ENCODE data around the gene CSTF2T. TPM values are rescaled to one million over a fixed set of nuclear protein-coding genes. Genes with fewer than 3 reads are reported as not detected.

Gene CSTF2T
- total and polyA plus RNA-seq, 5 donors from 2014 or later, result 14.3 to 30.2 (median 16.4) TPM

GRCh38 chr10:51683031-51683691 lies 16.2 kb downstream of the CSTF2T start:
- no peaks in the 10 kb centered on the region for H3K4me1 ChIP-seq (ENCODE audit: control insufficient read depth, insufficient read depth, low read length, poor library complexity, severe bottlenecking)
- H3K4me3 ChIP-seq (ENCODE audit: low read depth, low read length), result no peak overlapping the region
- Mint-ChIP-seq H3K27ac (no peak overlapping the region), H3K27me3 (peaks cover 19% of the 10 kb centered on the region), H3K4me3 (no peak overlapping the region), H3K36me3 (no peaks in the 10 kb centered on the region), H3K9me3 (peaks cover 0 to 1% (median 0%) of the 10 kb centered on the region in 7 donors), H3K4me1 (no peaks in the 10 kb centered on the region)
- no peak overlapping the region for H3K27ac ChIP-seq (ENCODE audit: insufficient read depth, low read length, poor library complexity, severe bottlenecking)
- peaks cover 10% of the 10 kb centered on the region for H3K27me3 ChIP-seq (ENCODE audit: control insufficient read depth, insufficient read depth, low read length)
- ATAC-seq (ENCODE audit: low read depth in 2 of 2) (no peak), DNase-seq (no peak)
- H3K36me3 ChIP-seq (ENCODE audit: control insufficient read depth, insufficient read depth, low read length), result no peaks in the 10 kb centered on the region
- H3K9me3 ChIP-seq (ENCODE audit: control insufficient read depth in 2 of 2, low read length in 2 of 2), result no peaks in the 10 kb centered on the region

GRCh38 chr10:51679841-51680240 lies 19.6 kb downstream of the CSTF2T start:
- DNase-seq (no peak), ATAC-seq (ENCODE audit: low read depth in 2 of 2) (no peak)
- Histone ChIP-seq H3K4me3 (ENCODE audit: low read depth, low read length) (no peak overlapping the region), H3K4me1 (ENCODE audit: control insufficient read depth, insufficient read depth, low read length, poor library complexity, severe bottlenecking) (no peaks in the 10 kb centered on the region), H3K27ac (ENCODE audit: insufficient read depth, low read length, poor library complexity, severe bottlenecking) (no peak overlapping the region), H3K27me3 (ENCODE audit: control insufficient read depth, insufficient read depth, low read length) (peaks cover 12% of the 10 kb centered on the region), H3K9me3 (ENCODE audit: control insufficient read depth in 2 of 2, low read length in 2 of 2) (no peaks in the 10 kb centered on the region), H3K36me3 (ENCODE audit: control insufficient read depth, insufficient read depth, low read length) (no peaks in the 10 kb centered on the region)
- Mint-ChIP-seq H3K4me3 (no peak overlapping the region), H3K36me3 (no peaks in the 10 kb centered on the region), H3K4me1 (no peaks in the 10 kb centered on the region), H3K27ac (no peak overlapping the region), H3K9me3 (peaks cover 0 to 1% (median 0%) of the 10 kb centered on the region in 7 donors), H3K27me3 (peaks cover 19% of the 10 kb centered on the region)

GRCh38 chr10:51675088-51675487 lies 24.3 kb downstream of the CSTF2T start:
- H3K27ac ChIP-seq (ENCODE audit: insufficient read depth, low read length, poor library complexity, severe bottlenecking), result no peak overlapping the region
- Mint-ChIP-seq H3K27me3 (peaks cover 13% of the 10 kb centered on the region), H3K27ac (no peak overlapping the region), H3K4me1 (no peaks in the 10 kb centered on the region), H3K4me3 (no peak overlapping the region), H3K36me3 (no peaks in the 10 kb centered on the region), H3K9me3 (peaks cover 0 to 2% (median 0%) of the 10 kb centered on the region in 7 donors)
- H3K9me3 ChIP-seq (ENCODE audit: control insufficient read depth in 2 of 2, low read length in 2 of 2), result no peaks in the 10 kb centered on the region
- no peaks in the 10 kb centered on the region for H3K4me1 ChIP-seq (ENCODE audit: control insufficient read depth, insufficient read depth, low read length, poor library complexity, severe bottlenecking)
- H3K4me3 ChIP-seq (ENCODE audit: low read depth, low read length), result no peak overlapping the region
- peaks cover 7% of the 10 kb centered on the region for H3K27me3 ChIP-seq (ENCODE audit: control insufficient read depth, insufficient read depth, low read length)
- H3K36me3 ChIP-seq (ENCODE audit: control insufficient read depth, insufficient read depth, low read length), result no peaks in the 10 kb centered on the region
- no peak for ATAC-seq (ENCODE audit: low read depth in 2 of 2)
- DNase-seq, result no peak

GRCh38 chr10:51672039-51672535 lies 27.3 kb downstream of the CSTF2T start:
- Mint-ChIP-seq H3K4me1 (no peaks in the 10 kb centered on the region), H3K9me3 (peaks cover 0 to 2% (median 0%) of the 10 kb centered on the region in 7 donors), H3K36me3 (no peaks in the 10 kb centered on the region), H3K4me3 (no peak overlapping the region), H3K27me3 (peaks cover 8% of the 10 kb centered on the region), H3K27ac (no peak overlapping the region)
- DNase-seq (no peak), ATAC-seq (ENCODE audit: low read depth in 2 of 2) (no peak)
- Histone ChIP-seq H3K9me3 (ENCODE audit: control insufficient read depth in 2 of 2, low read length in 2 of 2) (no peaks in the 10 kb centered on the region), H3K36me3 (ENCODE audit: control insufficient read depth, insufficient read depth, low read length) (no peaks in the 10 kb centered on the region), H3K27ac (ENCODE audit: insufficient read depth, low read length, poor library complexity, severe bottlenecking) (no peak overlapping the region), H3K27me3 (ENCODE audit: control insufficient read depth, insufficient read depth, low read length) (no peaks in the 10 kb centered on the region), H3K4me3 (ENCODE audit: low read depth, low read length) (no peak overlapping the region), H3K4me1 (ENCODE audit: control insufficient read depth, insufficient read depth, low read length, poor library complexity, severe bottlenecking) (no peaks in the 10 kb centered on the region)

GRCh38 chr10:51669041-51669440 lies 30.4 kb downstream of the CSTF2T start:
- no peaks in the 10 kb centered on the region for H3K36me3 Mint-ChIP-seq
- Histone ChIP-seq H3K4me1 (ENCODE audit: control insufficient read depth, insufficient read depth, low read length, poor library complexity, severe bottlenecking) (no peaks in the 10 kb centered on the region), H3K27ac (ENCODE audit: insufficient read depth, low read length, poor library complexity, severe bottlenecking) (no peak overlapping the region), H3K9me3 (ENCODE audit: control insufficient read depth in 2 of 2, low read length in 2 of 2) (no peaks in the 10 kb centered on the region), H3K27me3 (ENCODE audit: control insufficient read depth, insufficient read depth, low read length) (no peaks in the 10 kb centered on the region), H3K4me3 (ENCODE audit: low read depth, low read length) (no peak overlapping the region), H3K36me3 (ENCODE audit: control insufficient read depth, insufficient read depth, low read length) (no peaks in the 10 kb centered on the region)
- peaks cover 0 to 2% (median 0%) of the 10 kb centered on the region in 7 donors for H3K9me3 Mint-ChIP-seq
- H3K4me1 Mint-ChIP-seq, result no peaks in the 10 kb centered on the region
- peaks cover 16% of the 10 kb centered on the region for H3K27me3 Mint-ChIP-seq
- H3K27ac Mint-ChIP-seq, result no peak overlapping the region
- DNase-seq (no peak), ATAC-seq (ENCODE audit: low read depth in 2 of 2) (no peak)
- H3K4me3 Mint-ChIP-seq, result no peak overlapping the region

GRCh38 chr10:51668336-51668689 lies 31.1 kb downstream of the CSTF2T start:
- Histone ChIP-seq H3K9me3 (ENCODE audit: control insufficient read depth in 2 of 2, low read length in 2 of 2) (no peaks in the 10 kb centered on the region), H3K27ac (ENCODE audit: insufficient read depth, low read length, poor library complexity, severe bottlenecking) (no peak overlapping the region), H3K27me3 (ENCODE audit: control insufficient read depth, insufficient read depth, low read length) (no peaks in the 10 kb centered on the region), H3K4me1 (ENCODE audit: control insufficient read depth, insufficient read depth, low read length, poor library complexity, severe bottlenecking) (no peaks in the 10 kb centered on the region), H3K4me3 (ENCODE audit: low read depth, low read length) (no peak overlapping the region), H3K36me3 (ENCODE audit: control insufficient read depth, insufficient read depth, low read length) (no peaks in the 10 kb centered on the region)
- no peak overlapping the region for H3K4me3 Mint-ChIP-seq
- H3K9me3 Mint-ChIP-seq, result peaks cover 0 to 2% (median 0%) of the 10 kb centered on the region in 7 donors
- H3K36me3 Mint-ChIP-seq, result no peaks in the 10 kb centered on the region
- DNase-seq, result no peak
- no peaks in the 10 kb centered on the region for H3K4me1 Mint-ChIP-seq
- H3K27me3 Mint-ChIP-seq, result peaks cover 14% of the 10 kb centered on the region
- ATAC-seq (ENCODE audit: low read depth in 2 of 2), result no peak
- no peak overlapping the region for H3K27ac Mint-ChIP-seq

- Histone ChIP-seq H3K4me3 (ENCODE audit: low read depth, low read length) (no peak overlapping the region), H3K4me1 (ENCODE audit: control insufficient read depth, insufficient read depth, low read length, poor library complexity, severe bottlenecking) (no peaks in the 10 kb centered on the region), H3K36me3 (ENCODE audit: control insufficient read depth, insufficient read depth, low read length) (no peaks in the 10 kb centered on the region), H3K9me3 (ENCODE audit: control insufficient read depth in 2 of 2, low read length in 2 of 2) (no peaks in the 10 kb centered on the region), H3K27me3 (ENCODE audit: control insufficient read depth, insufficient read depth, low read length) (no peaks in the 10 kb centered on the region), H3K27ac (ENCODE audit: insufficient read depth, low read length, poor library complexity, severe bottlenecking) (no peak overlapping the region)
- Mint-ChIP-seq H3K9me3 (peaks cover 0 to 2% (median 0%) of the 10 kb centered on the region in 7 donors), H3K27ac (no peak overlapping the region), H3K27me3 (peaks cover 9% of the 10 kb centered on the region), H3K4me3 (no peak overlapping the region), H3K4me1 (no peaks in the 10 kb centered on the region), H3K36me3 (no peaks in the 10 kb centered on the region)
- ATAC-seq (ENCODE audit: low read depth in 2 of 2), result no peak
- DNase-seq, result no peak
These were observed 31.6 kb downstream of the CSTF2T start for GRCh38 chr10:51667678-51668335.

- Histone ChIP-seq H3K4me3 (ENCODE audit: low read depth, low read length) (no peak overlapping the region), H3K4me1 (ENCODE audit: control insufficient read depth, insufficient read depth, low read length, poor library complexity, severe bottlenecking) (no peaks in the 10 kb centered on the region), H3K9me3 (ENCODE audit: control insufficient read depth in 2 of 2, low read length in 2 of 2) (no peaks in the 10 kb centered on the region), H3K36me3 (ENCODE audit: control insufficient read depth, insufficient read depth, low read length) (no peaks in the 10 kb centered on the region), H3K27me3 (ENCODE audit: control insufficient read depth, insufficient read depth, low read length) (no peaks in the 10 kb centered on the region), H3K27ac (ENCODE audit: insufficient read depth, low read length, poor library complexity, severe bottlenecking) (no peak overlapping the region)
- no peaks in the 10 kb centered on the region for H3K9me3 Mint-ChIP-seq
- H3K4me3 Mint-ChIP-seq, result no peak overlapping the region
- no peaks in the 10 kb centered on the region for H3K4me1 Mint-ChIP-seq
- H3K27ac Mint-ChIP-seq, result no peak overlapping the region
- no peak for DNase-seq
- no peaks in the 10 kb centered on the region for H3K36me3 Mint-ChIP-seq
- H3K27me3 Mint-ChIP-seq, result peaks cover 9% of the 10 kb centered on the region
- ATAC-seq (ENCODE audit: low read depth in 2 of 2), result no peak
These were observed 32.9 kb downstream of the CSTF2T start for GRCh38 chr10:51666456-51666855.
